Liver (tissue), 3 donors: ENCODE results near the gene SECTM1.

Experiments
- JUND ChIP-seq, 2 donors: IDR thresholded peaks; 2 replicates each; pipeline ENCODE4 v1.6.1; 2016; ENCODE audit warnings: antibody characterized with exemption in 2 of 2
- RXRA ChIP-seq, 2 donors: IDR thresholded peaks; 2 replicates each; pipeline ENCODE4 v1.6.1; 2017 to 2018; ENCODE audit warnings: antibody characterized with exemption in 2 of 2, mild to moderate bottlenecking in 1 of 2
- TF ChIP-seq, protein P1 (sequence below): fragments of 150-350 bp; IDR thresholded peaks from 2 replicates; pipeline ENCODE4 v1.5.1; 2017; ENCODE audit warnings: improper control_type of control experiment, low read depth, low read length; ENCODE audit not compliant: missing input control
- TF ChIP-seq, protein P2 (sequence below): IDR thresholded peaks from 2 replicates; pipeline ENCODE4 v1.6.1; 2016; ENCODE audit warnings: antibody characterized with exemption
- donor health status: healthy.
- donor health status: healthy.

DNA sequence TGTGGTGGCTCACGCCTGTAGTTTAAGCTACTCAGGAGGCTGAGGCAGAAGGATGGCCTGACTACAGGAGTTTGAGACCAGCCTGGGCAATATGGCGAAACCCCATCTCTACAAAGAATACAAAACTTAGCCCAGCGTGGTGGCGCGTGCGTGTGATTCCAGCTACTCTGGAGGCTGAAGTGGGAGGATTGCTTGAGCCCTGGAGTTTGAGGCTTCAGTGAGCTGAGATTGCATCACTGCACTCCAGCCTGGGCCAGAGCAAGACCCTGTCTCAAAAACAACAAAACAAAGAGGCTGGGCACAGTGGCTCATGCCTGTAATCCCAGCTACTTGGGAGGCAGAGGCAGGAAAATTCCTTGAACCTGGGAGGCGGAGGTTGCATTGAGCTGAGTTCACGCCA, 53.0 kb downstream of the SECTM1 start:
- TF ChIP-seq, protein P1, sequence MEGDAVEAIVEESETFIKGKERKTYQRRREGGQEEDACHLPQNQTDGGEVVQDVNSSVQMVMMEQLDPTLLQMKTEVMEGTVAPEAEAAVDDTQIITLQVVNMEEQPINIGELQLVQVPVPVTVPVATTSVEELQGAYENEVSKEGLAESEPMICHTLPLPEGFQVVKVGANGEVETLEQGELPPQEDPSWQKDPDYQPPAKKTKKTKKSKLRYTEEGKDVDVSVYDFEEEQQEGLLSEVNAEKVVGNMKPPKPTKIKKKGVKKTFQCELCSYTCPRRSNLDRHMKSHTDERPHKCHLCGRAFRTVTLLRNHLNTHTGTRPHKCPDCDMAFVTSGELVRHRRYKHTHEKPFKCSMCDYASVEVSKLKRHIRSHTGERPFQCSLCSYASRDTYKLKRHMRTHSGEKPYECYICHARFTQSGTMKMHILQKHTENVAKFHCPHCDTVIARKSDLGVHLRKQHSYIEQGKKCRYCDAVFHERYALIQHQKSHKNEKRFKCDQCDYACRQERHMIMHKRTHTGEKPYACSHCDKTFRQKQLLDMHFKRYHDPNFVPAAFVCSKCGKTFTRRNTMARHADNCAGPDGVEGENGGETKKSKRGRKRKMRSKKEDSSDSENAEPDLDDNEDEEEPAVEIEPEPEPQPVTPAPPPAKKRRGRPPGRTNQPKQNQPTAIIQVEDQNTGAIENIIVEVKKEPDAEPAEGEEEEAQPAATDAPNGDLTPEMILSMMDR = no peak
- no peak for TF ChIP-seq JUND (IDR thresholded peaks at IDR 0.05)
- no peak for TF ChIP-seq RXRA (IDR thresholded peaks at IDR 0.05)
- TF ChIP-seq, protein P2, sequence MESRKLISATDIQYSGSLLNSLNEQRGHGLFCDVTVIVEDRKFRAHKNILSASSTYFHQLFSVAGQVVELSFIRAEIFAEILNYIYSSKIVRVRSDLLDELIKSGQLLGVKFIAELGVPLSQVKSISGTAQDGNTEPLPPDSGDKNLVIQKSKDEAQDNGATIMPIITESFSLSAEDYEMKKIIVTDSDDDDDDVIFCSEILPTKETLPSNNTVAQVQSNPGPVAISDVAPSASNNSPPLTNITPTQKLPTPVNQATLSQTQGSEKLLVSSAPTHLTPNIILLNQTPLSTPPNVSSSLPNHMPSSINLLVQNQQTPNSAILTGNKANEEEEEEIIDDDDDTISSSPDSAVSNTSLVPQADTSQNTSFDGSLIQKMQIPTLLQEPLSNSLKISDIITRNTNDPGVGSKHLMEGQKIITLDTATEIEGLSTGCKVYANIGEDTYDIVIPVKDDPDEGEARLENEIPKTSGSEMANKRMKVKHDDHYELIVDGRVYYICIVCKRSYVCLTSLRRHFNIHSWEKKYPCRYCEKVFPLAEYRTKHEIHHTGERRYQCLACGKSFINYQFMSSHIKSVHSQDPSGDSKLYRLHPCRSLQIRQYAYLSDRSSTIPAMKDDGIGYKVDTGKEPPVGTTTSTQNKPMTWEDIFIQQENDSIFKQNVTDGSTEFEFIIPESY = no peak
